ENCODE results near the gene MRPS15.

MRPS15 gene

DNA sequence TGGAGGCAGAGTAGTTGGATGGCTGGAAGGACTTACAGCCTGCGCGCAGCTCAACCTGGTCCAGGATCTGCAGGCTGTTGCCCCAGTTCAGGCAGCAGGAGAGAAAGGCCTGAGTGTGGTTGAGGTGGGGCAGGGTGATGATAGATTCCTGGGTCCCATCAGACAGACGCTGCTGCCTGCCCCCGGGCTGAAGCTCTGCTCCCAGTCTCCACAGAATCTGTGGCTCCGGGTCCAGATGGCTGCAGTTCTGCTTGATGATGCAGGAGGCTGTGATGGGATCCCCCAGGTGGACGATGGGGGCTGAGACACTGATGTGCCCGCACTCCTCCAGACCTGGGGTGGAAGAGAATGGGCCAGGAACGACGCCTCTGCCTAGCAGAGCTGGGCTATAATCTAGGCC is 11.2 kb upstream of the MRPS15 start:
- H3K27ac Mint-ChIP-seq = no peak overlapping the region
- H3K4me3 Mint-ChIP-seq = no peak overlapping the region
- H3K9me3 Mint-ChIP-seq = no peaks in the 10 kb centered on the region
- no peak for ATAC-seq
- no peaks in the 10 kb centered on the region for H3K4me1 Mint-ChIP-seq
- DNase-seq = no peak
- H3K27me3 Mint-ChIP-seq = no peaks in the 10 kb centered on the region

DNA sequence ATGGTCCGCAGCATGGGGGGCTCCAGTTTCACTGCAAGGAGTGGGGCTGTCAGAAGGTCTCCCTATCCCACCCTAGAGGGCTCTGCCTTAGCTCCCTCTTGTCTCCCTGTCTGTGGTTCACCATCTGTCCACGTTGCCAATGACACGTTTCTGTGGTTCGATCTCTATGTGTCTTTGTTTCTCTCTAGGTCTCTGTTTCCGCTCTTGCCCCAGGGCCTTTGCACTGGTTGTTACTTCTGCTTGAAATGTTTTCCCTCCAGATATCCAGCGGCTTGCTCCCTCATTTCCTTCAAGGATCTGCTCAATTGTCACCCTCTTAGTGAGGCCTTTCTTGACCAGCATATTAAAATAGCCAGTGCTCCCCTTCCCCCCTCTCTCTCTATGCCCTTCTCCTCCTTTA is 8.5 kb upstream of the MRPS15 start:
- no peaks in the 10 kb centered on the region for H3K4me1 Mint-ChIP-seq
- DNase-seq (no peak), ATAC-seq (no peak)
- H3K27me3 Mint-ChIP-seq = no peaks in the 10 kb centered on the region
- peak overlapping the region in 1 of 2 donors; percentile 12 for H3K27ac Mint-ChIP-seq
- no peaks in the 10 kb centered on the region for H3K9me3 Mint-ChIP-seq
- no peak overlapping the region for H3K4me3 Mint-ChIP-seq

DNA sequence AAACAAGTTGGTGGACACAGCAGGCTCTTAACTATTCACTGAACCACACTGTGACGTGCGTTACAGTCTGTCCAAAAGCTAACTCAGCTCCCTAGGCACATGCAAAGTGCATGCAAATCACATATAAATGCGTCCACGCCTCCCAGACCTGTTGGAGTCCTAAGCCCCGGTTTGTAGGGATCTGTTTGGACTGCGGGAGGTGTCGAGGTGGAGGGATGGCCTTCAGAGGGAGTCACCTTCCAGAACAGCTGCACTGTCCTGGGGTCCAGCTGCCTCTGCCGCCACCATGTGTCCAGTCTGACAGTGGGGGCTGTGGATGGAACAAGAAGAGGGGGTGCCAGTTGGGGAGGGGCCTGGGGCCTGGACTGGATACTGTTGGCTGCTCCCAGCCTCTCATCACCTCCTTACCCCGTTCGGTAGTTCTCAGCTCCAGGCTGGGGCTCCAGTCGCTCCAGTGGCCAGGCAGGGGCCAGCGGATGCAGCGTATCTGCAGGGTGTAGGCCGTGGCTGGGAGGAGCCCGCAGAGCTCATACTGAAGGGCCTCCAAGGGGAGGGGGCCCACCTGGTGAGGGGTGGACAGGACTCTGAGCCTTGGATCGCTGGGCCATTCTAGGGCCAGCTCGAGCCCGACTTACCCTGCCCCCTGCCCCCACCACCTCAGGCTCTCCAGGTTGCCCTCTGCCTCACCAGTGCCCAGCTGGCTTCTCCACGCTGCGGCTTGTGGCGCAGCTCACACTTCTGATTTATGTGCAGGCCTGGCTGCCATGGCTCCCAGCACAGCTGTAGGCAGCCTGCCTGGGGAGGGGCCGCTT is 7.9 kb upstream of the MRPS15 start:
- Mint-ChIP-seq H3K27ac (no peak overlapping the region), H3K4me3 (no peak overlapping the region), H3K9me3 (no peaks in the 10 kb centered on the region), H3K27me3 (no peaks in the 10 kb centered on the region), H3K4me1 (no peaks in the 10 kb centered on the region)
- DNase-seq (no peak), ATAC-seq (no peak)

DNA sequence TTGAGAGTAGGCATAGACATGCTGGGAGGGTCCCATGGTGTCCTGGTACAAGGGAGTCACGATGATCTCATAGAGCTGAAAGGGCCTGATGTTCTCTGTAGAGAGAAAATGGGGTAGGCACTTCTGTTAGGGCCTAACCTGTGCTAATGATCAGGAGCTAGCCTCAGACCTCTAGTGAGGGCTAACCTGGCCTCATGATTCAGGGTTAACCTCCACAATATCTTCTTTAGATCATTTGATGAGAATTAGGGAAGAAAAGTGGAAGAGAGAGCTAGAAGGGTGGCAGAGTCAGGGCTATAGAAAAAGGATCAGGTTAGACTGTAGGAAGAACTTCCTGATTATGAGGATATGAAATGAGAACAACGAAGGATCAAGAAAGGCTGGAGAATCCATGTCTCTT is 5.0 kb upstream of the MRPS15 start:
- DNase-seq (no peak), ATAC-seq (no peak)
- Mint-ChIP-seq H3K4me3 (no peak overlapping the region), H3K27ac (no peak overlapping the region), H3K27me3 (no peaks in the 10 kb centered on the region), H3K9me3 (no peaks in the 10 kb centered on the region), H3K4me1 (peaks cover 14% of the 10 kb centered on the region)

DNA sequence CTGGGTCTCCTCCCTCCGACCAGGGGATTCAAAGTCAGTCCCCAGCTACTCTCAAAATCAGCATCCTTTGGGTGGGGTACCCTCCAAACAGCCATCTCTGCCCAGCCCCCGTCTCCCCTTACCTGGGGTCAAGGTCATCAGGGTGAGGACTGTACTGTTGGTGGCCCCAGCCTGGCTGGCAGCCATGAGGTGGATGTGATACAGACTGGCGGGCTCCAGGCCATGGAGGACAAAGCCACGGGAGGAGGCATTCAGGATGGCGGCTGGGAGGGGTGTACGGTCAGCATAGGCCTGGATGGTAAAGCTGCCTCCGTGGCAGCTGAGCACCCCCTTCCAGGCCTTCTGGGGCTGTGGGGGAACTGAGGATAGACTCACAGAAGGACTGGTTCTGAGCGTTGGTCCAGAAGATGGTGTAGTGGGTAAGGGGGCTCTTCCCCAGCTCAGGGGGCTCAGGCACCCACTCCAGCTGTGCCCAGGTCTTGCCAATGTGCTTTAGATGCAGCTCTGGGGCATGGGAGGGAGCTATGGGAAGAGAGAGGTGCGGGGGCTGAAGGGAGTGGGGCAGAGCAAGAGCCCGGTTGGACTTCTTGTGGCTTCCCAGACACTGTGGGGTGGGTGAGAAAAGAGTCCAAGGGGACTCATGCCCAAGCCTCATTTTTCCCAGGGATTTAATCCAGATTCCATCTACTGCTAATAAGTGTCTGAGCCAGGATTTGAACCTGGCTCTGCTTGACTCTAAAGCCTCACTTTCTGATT is 3.7 kb upstream of the MRPS15 start:
- Mint-ChIP-seq H3K4me3 (no peak overlapping the region), H3K9me3 (no peaks in the 10 kb centered on the region), H3K27me3 (no peaks in the 10 kb centered on the region), H3K4me1 (peaks cover 22% of the 10 kb centered on the region), H3K27ac (no peak overlapping the region)
- no peak for ATAC-seq
- DNase-seq = no peak

DNA sequence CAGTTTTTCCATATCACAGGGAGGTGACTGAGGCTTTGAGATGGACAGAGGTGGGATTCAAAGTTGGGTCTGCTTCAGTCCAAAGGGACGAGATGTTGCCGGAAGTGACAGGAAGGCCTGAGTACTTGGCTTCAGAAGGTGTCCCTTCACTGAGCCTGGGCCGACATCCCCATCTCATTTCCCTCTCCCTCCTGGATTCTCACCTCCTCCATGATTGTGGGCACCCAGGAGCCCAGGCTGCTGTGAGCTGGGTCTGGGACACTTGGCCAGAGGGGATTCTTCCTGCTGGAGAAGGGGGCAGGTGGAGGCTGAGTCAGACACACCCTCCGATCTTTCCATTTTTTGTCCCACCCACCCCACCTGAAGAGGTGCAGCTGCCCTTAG is 2.8 kb upstream of the MRPS15 start:
- Mint-ChIP-seq H3K4me1 (peaks cover 31% of the 10 kb centered on the region), H3K27me3 (no peaks in the 10 kb centered on the region), H3K9me3 (no peaks in the 10 kb centered on the region), H3K4me3 (no peak overlapping the region), H3K27ac (peak overlapping the region in 1 of 2 donors; percentile 27)
- ATAC-seq = no peak
- no peak for DNase-seq

DNA sequence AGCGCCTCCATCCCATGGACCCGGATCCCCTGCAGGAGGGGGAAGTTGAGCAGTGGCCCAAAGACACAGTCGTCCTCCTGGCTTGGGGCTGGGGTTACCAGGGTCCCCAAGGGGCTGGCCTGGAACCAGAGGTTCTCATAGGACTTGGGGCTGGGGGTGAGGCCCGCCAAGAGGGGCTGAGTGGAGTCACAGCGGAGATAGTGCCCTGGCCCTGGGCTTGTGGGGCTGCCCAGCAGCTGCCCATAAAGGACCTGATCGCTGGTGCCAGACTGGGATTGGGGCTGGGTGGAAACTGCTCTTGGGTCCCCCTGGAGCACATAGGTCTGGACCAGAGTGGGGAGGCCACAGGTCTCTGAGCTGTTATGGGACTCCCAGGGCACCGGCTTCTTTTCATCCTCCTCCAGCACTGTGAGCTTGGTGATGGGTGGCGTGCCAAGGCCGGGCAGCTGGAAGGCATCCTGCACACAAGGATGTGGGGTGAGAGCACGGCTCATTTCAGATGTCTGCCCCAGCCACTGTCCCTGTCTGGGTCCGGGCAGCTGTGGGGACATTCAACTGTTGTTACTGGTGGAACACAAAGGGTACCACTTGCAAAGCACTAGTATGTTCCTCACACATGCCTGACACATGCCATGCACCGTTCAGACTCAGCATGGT is 2.3 kb upstream of the MRPS15 start:
- no peak overlapping the region for H3K4me3 Mint-ChIP-seq
- H3K27me3 Mint-ChIP-seq = no peaks in the 10 kb centered on the region
- no peaks in the 10 kb centered on the region for H3K9me3 Mint-ChIP-seq
- peak overlapping the region in 1 of 2 donors; percentile 27 for H3K27ac Mint-ChIP-seq
- no peak for DNase-seq
- H3K4me1 Mint-ChIP-seq = peaks cover 34% of the 10 kb centered on the region
- no peak for ATAC-seq

DNA sequence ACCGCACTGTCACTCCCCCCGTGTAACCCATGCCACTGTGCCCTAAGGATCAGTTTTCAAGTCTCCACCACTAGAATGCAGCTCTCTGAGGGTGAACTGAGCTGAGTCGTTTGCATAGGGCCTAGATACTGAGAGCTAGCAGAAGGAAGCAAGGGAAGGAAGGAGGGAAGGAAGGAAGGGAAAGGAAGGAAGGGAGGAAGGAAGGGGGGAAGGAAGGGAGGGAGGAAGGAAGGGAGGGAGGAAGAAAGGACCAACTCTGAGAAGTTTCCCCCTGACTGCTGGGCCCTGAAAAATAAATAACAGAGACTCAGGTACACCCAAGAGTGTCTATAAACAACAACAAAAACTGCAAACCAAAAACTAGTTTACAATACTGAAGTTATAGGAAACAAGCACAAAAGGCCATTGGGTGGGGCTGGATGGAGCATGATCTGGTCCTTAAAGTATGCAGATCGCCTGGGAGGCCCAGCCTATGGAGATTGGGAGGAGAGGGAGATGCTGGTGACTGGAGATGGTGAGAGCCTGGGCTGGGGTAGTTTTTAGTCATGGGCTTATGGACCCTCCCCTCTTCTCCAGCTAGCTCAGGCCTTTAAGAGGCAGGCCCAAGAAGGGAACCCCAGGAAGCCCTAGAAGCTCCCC is 1.7 kb upstream of the MRPS15 start:
- no peaks in the 10 kb centered on the region for H3K27me3 Mint-ChIP-seq
- DNase-seq (no peak), ATAC-seq (no peak)
- H3K4me3 Mint-ChIP-seq = no peak overlapping the region
- H3K4me1 Mint-ChIP-seq = peaks cover 39% of the 10 kb centered on the region
- no peaks in the 10 kb centered on the region for H3K9me3 Mint-ChIP-seq
- peak overlapping the region in 1 of 2 donors; percentile 27 for H3K27ac Mint-ChIP-seq

DNA sequence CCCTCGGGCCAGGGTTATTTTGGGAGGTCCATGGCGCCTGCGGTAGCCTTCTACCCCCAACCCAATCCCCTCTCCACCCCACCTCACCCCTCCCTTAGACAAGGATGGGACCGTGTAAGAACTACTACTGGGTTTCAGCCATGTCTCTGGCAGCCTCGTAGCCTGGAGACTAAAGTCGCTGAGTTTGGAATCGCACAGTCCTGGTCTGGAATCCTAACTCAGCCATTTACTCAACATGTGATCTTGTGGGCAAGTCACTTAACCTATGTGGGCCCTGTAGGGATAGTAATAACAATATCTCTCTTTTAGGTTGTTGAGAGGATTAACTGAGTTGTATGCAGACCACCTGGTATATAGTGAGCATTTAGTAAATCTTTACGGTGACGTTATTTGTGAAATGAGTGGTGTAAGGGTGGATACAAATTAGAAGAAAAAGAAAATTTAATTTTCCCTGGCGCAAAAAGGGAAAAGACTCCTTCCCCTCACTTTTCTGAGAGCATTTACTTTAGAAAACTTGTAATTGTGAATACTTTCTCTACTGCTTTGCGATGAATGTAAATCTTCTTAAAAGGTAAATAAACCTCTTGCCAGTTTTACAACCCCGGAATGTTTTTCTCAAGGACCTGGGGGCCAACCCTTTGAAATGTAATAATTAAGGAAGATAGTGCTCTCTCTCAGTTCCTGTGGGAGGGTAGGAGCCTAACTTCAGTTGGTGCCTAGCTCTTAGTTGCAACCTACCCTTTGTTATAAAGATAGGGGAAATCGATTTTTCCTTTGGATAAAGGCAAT is 615 bp upstream of the MRPS15 start:
- DNase-seq (no peak), ATAC-seq (peak; percentile 73)
- no peaks in the 10 kb centered on the region for H3K9me3 Mint-ChIP-seq
- H3K27ac Mint-ChIP-seq = peak overlapping the region; percentile 99 to 100
- H3K4me1 Mint-ChIP-seq = peaks cover 47% of the 10 kb centered on the region
- H3K27me3 Mint-ChIP-seq = no peaks in the 10 kb centered on the region
- H3K4me3 Mint-ChIP-seq = peak overlapping the region; percentile 96 to 100

DNA sequence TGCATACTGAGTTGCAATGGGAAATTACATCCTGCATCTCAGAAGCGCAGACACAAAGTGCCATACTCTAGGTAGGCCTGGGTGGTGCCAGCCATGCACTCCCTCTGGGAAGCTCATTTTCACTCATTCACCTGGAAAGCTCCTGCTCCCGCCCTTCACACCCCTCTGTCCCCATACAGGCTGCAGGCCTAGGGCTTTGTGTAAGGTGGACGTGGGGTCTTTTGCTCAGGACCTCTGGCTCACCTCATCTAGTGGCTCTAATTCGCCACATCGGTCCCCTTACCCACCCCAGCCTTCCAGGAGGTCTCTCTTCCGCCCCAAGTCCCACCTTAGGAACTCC is 751 bp downstream of the MRPS15 start:
- Mint-ChIP-seq H3K27me3 (no peaks in the 10 kb centered on the region), H3K9me3 (no peaks in the 10 kb centered on the region), H3K27ac (peak overlapping the region; percentile 99 to 100), H3K4me1 (peaks cover 61% of the 10 kb centered on the region), H3K4me3 (peak overlapping the region; percentile 96 to 100)
- DNase-seq = no peak
- no peak for ATAC-seq

DNA sequence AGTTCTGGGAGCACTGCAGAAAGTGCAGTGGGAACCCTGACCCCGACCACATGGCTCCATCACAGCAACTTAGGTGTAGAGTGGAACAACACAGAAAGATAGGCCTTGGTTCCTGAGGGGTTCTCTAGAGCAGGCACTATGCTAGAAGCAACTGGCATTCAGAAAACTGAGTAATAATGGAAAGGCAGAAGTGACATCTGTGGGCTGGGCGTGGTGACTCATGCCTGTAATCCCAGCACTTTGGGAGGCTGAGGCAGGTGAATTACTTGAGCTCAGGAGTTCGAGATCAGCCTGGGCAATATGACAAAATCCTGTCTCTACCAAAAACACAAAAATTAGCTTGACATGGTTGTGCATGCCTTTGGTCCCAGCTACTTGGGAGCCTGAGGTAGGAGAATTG is 5.3 kb downstream of the MRPS15 start:
- Mint-ChIP-seq H3K4me3 (peak overlapping the region; percentile 57 to 68), H3K4me1 (peaks cover 64% of the 10 kb centered on the region), H3K27me3 (no peaks in the 10 kb centered on the region), H3K9me3 (no peaks in the 10 kb centered on the region), H3K27ac (peak overlapping the region; percentile 85 to 95)
- DNase-seq (peak; percentile 33 to 58), ATAC-seq (peak; percentile 94)

DNA sequence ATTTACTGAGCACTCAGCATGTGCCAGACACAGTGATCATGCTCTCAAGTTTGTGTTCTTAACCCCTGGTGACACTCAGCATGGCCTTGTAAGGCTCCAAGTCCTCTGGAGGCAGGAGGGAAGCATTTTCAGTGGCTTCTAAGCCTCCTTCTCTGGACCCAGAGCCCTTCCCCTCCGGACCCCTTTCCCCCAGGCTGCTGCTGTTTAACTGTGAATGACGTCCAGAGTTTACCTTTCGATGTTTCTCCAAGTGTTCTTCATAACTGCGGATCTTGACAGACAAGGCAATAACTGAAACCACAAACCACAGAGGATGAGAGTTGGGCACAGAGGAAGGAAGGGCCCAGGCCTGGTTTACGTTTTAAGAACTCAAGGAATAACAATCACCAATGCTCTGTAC is 6.5 kb downstream of the MRPS15 start:
- Mint-ChIP-seq H3K27me3 (no peaks in the 10 kb centered on the region), H3K9me3 (no peaks in the 10 kb centered on the region), H3K27ac (peak overlapping the region in 1 of 2 donors; percentile 67), H3K4me3 (peak overlapping the region; percentile 43 to 49), H3K4me1 (peaks cover 53% of the 10 kb centered on the region)
- DNase-seq (no peak), ATAC-seq (no peak)

DNA sequence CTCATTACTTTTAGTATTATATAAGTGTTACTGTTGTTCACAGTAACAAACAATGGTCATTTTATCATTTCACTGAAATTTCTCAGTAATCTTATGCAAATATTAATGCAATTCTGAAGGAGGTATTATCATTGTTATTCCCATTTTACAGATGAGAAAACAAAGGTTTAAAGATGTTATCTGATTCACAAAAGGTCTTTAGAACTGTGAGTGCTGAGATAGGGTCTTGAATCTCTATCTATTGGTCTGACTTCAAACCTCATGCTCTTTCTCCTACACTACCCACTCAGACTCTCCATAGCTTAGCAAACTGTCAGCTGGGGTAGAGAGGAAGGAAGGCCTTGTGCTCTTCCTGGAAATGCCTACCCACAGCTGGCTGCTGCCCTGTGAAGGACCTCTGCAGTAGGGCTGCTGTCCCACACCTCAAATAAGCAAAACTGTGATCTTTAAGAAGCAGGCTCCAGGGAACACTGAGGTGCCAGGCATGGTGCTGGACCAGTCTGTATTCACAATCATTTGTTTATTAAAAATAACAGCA is 7.7 kb downstream of the MRPS15 start:
- Mint-ChIP-seq H3K27ac (peak overlapping the region in 1 of 2 donors; percentile 10), H3K9me3 (no peaks in the 10 kb centered on the region), H3K27me3 (no peaks in the 10 kb centered on the region), H3K4me1 (peaks cover 47% of the 10 kb centered on the region), H3K4me3 (no peak overlapping the region)
- no peak for DNase-seq
- no peak for ATAC-seq

DNA sequence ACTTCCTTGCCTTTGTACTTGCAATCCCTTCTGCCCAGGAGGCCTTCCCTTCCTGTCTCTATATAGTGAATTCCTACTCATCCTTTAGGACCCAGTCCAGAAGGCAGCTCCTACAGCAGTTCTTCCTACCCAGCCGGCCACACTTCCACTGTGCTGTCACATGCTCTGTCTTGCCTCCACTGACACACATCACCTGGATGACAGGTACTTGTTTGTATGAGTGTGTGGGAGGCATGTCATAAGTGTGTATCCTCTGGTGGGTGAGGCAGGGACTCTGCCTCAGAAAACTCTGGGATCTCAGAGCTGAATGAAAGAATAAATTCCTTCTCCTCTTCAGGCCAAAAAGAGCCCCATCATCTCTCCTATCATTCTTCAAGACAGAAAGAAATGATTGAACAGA is 8.8 kb downstream of the MRPS15 start:
- no peaks in the 10 kb centered on the region for H3K27me3 Mint-ChIP-seq
- no peak overlapping the region for H3K27ac Mint-ChIP-seq
- H3K4me3 Mint-ChIP-seq = no peak overlapping the region
- ATAC-seq = no peak
- H3K4me1 Mint-ChIP-seq = peaks cover 41% of the 10 kb centered on the region
- no peaks in the 10 kb centered on the region for H3K9me3 Mint-ChIP-seq
- DNase-seq = no peak

Measured in stimulated activated naive CD8-positive, alpha-beta T cell treated with anti-CD3 and anti-CD28 coated beads, Interleukin-15, amount 100 ng/mL, for 72 hours (primary cell).